HCT116 (cell line): ENCODE results near the gene SLC44A3. TPM values are rescaled to one million over a fixed set of nuclear protein-coding genes. Genes with fewer than 3 reads are reported as not detected.

Experiments
- ATAC-seq: fragments of 200-7000 bp; cut with Tn5 transposase; 2 replicates; pipeline ENCODE4 v1.9.1; 2020; ENCODE audit warnings: mild to moderate bottlenecking, moderate library complexity
- BruUV-seq: library from RNA; stranded (reverse); fragments of 400-500 nt; replicated peaks from 2 replicates; lab custom pipeline; 2021; lab: Mats Ljungman, UMichigan
- CTCF ChIA-PET: fragments of 300-600 bp; sonication (Branson Sonifier 250); formaldehyde crosslinking; loops from one replicate; lab custom pipeline; 2021; ENCODE audit warnings: antibody characterized with exemption; lab: Charles Lee
- POLR2A ChIA-PET: fragments of 300-600, 350-600 bp; sonication (Branson Sonifier 250); formaldehyde crosslinking; loops from one replicate; lab custom pipeline; 2021; ENCODE audit warnings: antibody characterized with exemption; lab: Charles Lee
- RAD21 ChIA-PET, 2 experiments: fragments of 300-600 bp; sonication (Branson Sonifier 250); formaldehyde crosslinking; loops; one replicate each; lab custom pipeline; 2023; ENCODE audit warnings: low total read pairs in 2 of 2; ENCODE audit not compliant: uncharacterized antibody in 2 of 2, unreplicated experiment in 2 of 2, low non-redundant PET in 1 of 2; lab: Charles Lee
- DNase-seq: peaks from one replicate; pipeline ENCODE4 v3.0.0-alpha.2; 2010; ENCODE audit warnings: low read depth, low spot score
- H2AFZ ChIP-seq: fragments of 200-600 bp; shearing (Covaris generic), sonication (generic); 2 replicates; pipeline ENCODE4 v1.6.1; 2017; ENCODE audit warnings: low read depth, mixed run types, mixed read lengths, antibody characterized with exemption, low read length; ENCODE audit not compliant: poor library complexity, severe bottlenecking
- H3K27ac ChIP-seq: 2 replicates; pipeline ENCODE4 v1.5.1; 2012; ENCODE audit warnings: low read depth, low read length
- H3K27me3 ChIP-seq: fragments of 200-600 bp; sonication (generic); 2 replicates; pipeline ENCODE4 v1.6.1; 2016; ENCODE audit warnings: mixed run types, low read length, mixed read lengths; ENCODE audit not compliant: insufficient read depth
- H3K36me3 ChIP-seq, 2 experiments: fragments of 200-500 bp in 1 of 2; fragments of 200-600 bp in 1 of 2; sonication (Bioruptor generic) in 1 of 2; sonication (generic) in 1 of 2; 2 replicates each; pipeline versions ENCODE4 v1.5.1 to v1.6.1; 2014 to 2016; ENCODE audit warnings: low read length in 2 of 2, inconsistent platforms in 1 of 2, mixed read lengths in 1 of 2, mixed run types in 1 of 2; ENCODE audit not compliant: insufficient read depth in 2 of 2, control insufficient read depth in 1 of 2
- H3K4me1 ChIP-seq, 2 experiments: fragments of 200-600 bp in 1 of 2; sonication (generic) in 1 of 2; 2 replicates each; pipeline versions ENCODE4 v1.5.1 to v1.6.1; 2012 to 2017; ENCODE audit warnings: low read length in 2 of 2, inconsistent platforms in 1 of 2, mild to moderate bottlenecking in 1 of 2, mixed read lengths in 1 of 2, mixed run types in 1 of 2, moderate library complexity in 1 of 2; ENCODE audit not compliant: insufficient read depth in 2 of 2, control insufficient read depth in 1 of 2
- H3K4me2 ChIP-seq: fragments of 200-600 bp; sonication (generic); 2 replicates; pipeline ENCODE4 v1.6.1; 2017; ENCODE audit warnings: mixed run types, low read length, mixed read lengths
- H3K4me3 ChIP-seq, 2 experiments: fragments of 200-600 bp in 1 of 2; sonication (generic) in 1 of 2; replicated peaks in 1 of 2; 2 replicates each; pipeline ENCODE4 v1.5.1; 2011 to 2016; ENCODE audit warnings: low read length in 2 of 2, control low read depth in 1 of 2, low read depth in 1 of 2, mild to moderate bottlenecking in 1 of 2, mixed read lengths in 1 of 2, mixed run types in 1 of 2
- H3K79me2 ChIP-seq: fragments of 200-600 bp; sonication (generic); 2 replicates; pipeline ENCODE4 v1.6.1; 2017; ENCODE audit warnings: mild to moderate bottlenecking, mixed run types, low read length, moderate library complexity, mixed read lengths; ENCODE audit not compliant: insufficient read depth
- H3K9ac ChIP-seq: fragments of 200-600 bp; sonication (generic); 2 replicates; pipeline ENCODE4 v1.6.1; 2016; ENCODE audit warnings: low read length, mixed read lengths
- H3K9me2 ChIP-seq: fragments of 200-600 bp; sonication (generic), shearing (Covaris generic); 2 replicates; pipeline ENCODE4 v1.6.1; 2017; ENCODE audit warnings: mixed run types, mild to moderate bottlenecking, moderate library complexity; ENCODE audit not compliant: insufficient read depth
- H3K9me3 ChIP-seq, 2 experiments: fragments of 200-500 bp in 1 of 2; fragments of 200-600 bp in 1 of 2; sonication (Bioruptor generic) in 1 of 2; sonication (generic) in 1 of 2; 2 replicates each; pipeline ENCODE4 v1.6.1; 2014 to 2017; ENCODE audit warnings: low read length in 2 of 2, mixed read lengths in 2 of 2, inconsistent platforms in 1 of 2, low read depth in 1 of 2, mild to moderate bottlenecking in 1 of 2, mixed run types in 1 of 2, moderate library complexity in 1 of 2; ENCODE audit not compliant: control insufficient read depth in 1 of 2, insufficient read depth in 1 of 2
- H4K20me1 ChIP-seq: fragments of 200-600 bp; sonication (generic), shearing (Covaris generic); 2 replicates; pipeline ENCODE4 v1.6.1; 2017; ENCODE audit warnings: mixed run types, mild to moderate bottlenecking, moderate library complexity; ENCODE audit not compliant: insufficient read depth
- CBX3 ChIP-seq: IDR thresholded peaks from 2 replicates; pipeline ENCODE4 v1.6.1; 2012; ENCODE audit warnings: low read depth
- CEBPB ChIP-seq: IDR thresholded peaks from 2 replicates; pipeline ENCODE4 v1.6.1; 2012; ENCODE audit warnings: low read depth
- CTCF ChIP-seq, 3 experiments: fragments of 200-600 bp in 1 of 3; sonication (generic) in 1 of 3; IDR thresholded peaks in 2 of 3; conservative IDR thresholded peaks in 1 of 3; 2 replicates each; pipeline ENCODE4 v1.5.1; 2012 to 2017; ENCODE audit warnings: low read depth in 2 of 3, low read length in 2 of 3, antibody characterized with exemption in 1 of 3, borderline replicate concordance in 1 of 3, control low read depth in 1 of 3, mild to moderate bottlenecking in 1 of 3, mixed read lengths in 1 of 3, mixed run types in 1 of 3, moderate library complexity in 1 of 3; ENCODE audit not compliant: insufficient read depth in 1 of 3
- ELF1 ChIP-seq: IDR thresholded peaks from 2 replicates; pipeline ENCODE4 v1.6.1; 2012; ENCODE audit warnings: low read depth, borderline replicate concordance
- EZH2 ChIP-seq: fragments of 200-600 bp; sonication (generic); IDR thresholded peaks from 2 replicates; pipeline ENCODE4 v1.6.1; 2017; ENCODE audit warnings: antibody characterized with exemption, mixed run types
- FOSL1 ChIP-seq: IDR thresholded peaks from 2 replicates; pipeline ENCODE4 v1.6.1; 2012; ENCODE audit warnings: low read depth
- MAX ChIP-seq: IDR thresholded peaks from 2 replicates; pipeline ENCODE4 v1.6.1; 2012
- POLR2A ChIP-seq: IDR thresholded peaks from 2 replicates; pipeline ENCODE4 v1.7.0; 2011; ENCODE audit warnings: borderline replicate concordance; ENCODE audit not compliant: insufficient read depth, insufficient read length; ENCODE audit errors: extremely low read depth
- SP1 ChIP-seq: IDR thresholded peaks from 2 replicates; pipeline ENCODE4 v1.6.1; 2012; ENCODE audit warnings: low read depth
- SRF ChIP-seq: IDR thresholded peaks from 2 replicates; pipeline ENCODE4 v1.6.1; 2012; ENCODE audit warnings: low read depth
- ZBTB33 ChIP-seq: IDR thresholded peaks from 2 replicates; pipeline ENCODE4 v1.6.1; 2011; ENCODE audit warnings: mild to moderate bottlenecking, low read length, moderate library complexity; ENCODE audit not compliant: insufficient replicate concordance; ENCODE audit errors: extremely low read depth
- ZFX ChIP-seq: fragments of 450-650 bp; IDR thresholded peaks from 2 replicates; pipeline ENCODE4 v1.6.1; 2017
- ZNF274 ChIP-seq: fragments of 200-500 bp; sonication (Bioruptor generic); IDR thresholded peaks from 2 replicates; pipeline ENCODE4 v1.6.1; 2014; ENCODE audit warnings: mild to moderate bottlenecking, low read depth, low read length, inconsistent platforms
- intact Hi-C: fragments of 100-400 bp; cut with micrococcal nuclease; formaldehyde crosslinking; loops from 2 replicates; pipeline ENCODE4 v1.10.0; 2022
- total RNA-seq: library from RNA; stranded (reverse); gene quantifications from one replicate; pipeline ENCODE4 v1.2.1, GENCODE V29; 2021; ENCODE audit not compliant: unreplicated experiment

SLC44A3 gene
- total RNA-seq, 1 experiment from 2014 or later = 9.6 TPM

- H3K9ac ChIP-seq = no peak overlapping the region
- CTCF ChIA-PET = interaction anchor here (1.7 to 2.3 kb wide), 2 partner anchors 8 to 195 kb away, joined by 5 to 7 read pairs; no protein-coding TSS in a partner anchor
- no peaks in the 10 kb centered on the region for H3K4me1 ChIP-seq
- TF ChIP-seq ZFX (no peak), EZH2 (no peak), SP1 (no peak), ZBTB33 (no peak), CTCF (IDR thresholded peaks at IDR 0.05 in 2 of 3, conservative IDR thresholded peaks at IDR 0.05 in 1 of 3; ENCODE audit: borderline replicate concordance in 1 of 3, insufficient read depth in 1 of 3, low read depth in 2 of 3, low read length in 2 of 3) (no peak), SRF (no peak), POLR2A (no peak), CBX3 (no peak), ZNF274 (no peak), FOSL1 (no peak), MAX (no peak), CEBPB (no peak), ELF1 (no peak)
- no peak overlapping the region for H3K4me3 ChIP-seq
- no TSS peak for BruUV-seq
- ATAC-seq (no peak), DNase-seq (no peak)
- RAD21 ChIA-PET = no interaction called here
- 0 out of 4 replicates have a peak, but pooled peaks cover 0 to 3% of the 10 kb centered on the region in 2 experiments for H3K36me3 ChIP-seq
- H3K4me2 ChIP-seq = no peak overlapping the region
- H3K27me3 ChIP-seq = no peaks in the 10 kb centered on the region
- POLR2A ChIA-PET = no interaction called here
- no peaks in the 10 kb centered on the region for H3K9me3 ChIP-seq
- intact Hi-C loops = no loop called here
- no peak overlapping the region for H3K27ac ChIP-seq
- no peaks in the 10 kb centered on the region for H3K9me2 ChIP-seq
- no peaks in the 10 kb centered on the region for H4K20me1 ChIP-seq
- H3K79me2 ChIP-seq = no peaks in the 10 kb centered on the region
- H2AFZ ChIP-seq = no peak overlapping the region
Observed at GRCh38 chr1:94846308-94846707, 26.2 kb downstream of the SLC44A3 start.
